GM19395 (cell line): ENCODE data around the gene ZBTB46.
"Not testable (repeated sequence)": the region's sequence is repeated elsewhere in the genome, so short reads cannot be mapped to it uniquely, and the experiment has no call there.

Experiments used
- ATAC-seq: cut with Tn5 transposase; IDR thresholded peaks from one replicate; pipeline ENCODE4 v1.9.1; 2021; ENCODE audit warnings: mild to moderate bottlenecking, moderate library complexity; ENCODE audit not compliant: unreplicated experiment

ZBTB46 gene

DNA sequence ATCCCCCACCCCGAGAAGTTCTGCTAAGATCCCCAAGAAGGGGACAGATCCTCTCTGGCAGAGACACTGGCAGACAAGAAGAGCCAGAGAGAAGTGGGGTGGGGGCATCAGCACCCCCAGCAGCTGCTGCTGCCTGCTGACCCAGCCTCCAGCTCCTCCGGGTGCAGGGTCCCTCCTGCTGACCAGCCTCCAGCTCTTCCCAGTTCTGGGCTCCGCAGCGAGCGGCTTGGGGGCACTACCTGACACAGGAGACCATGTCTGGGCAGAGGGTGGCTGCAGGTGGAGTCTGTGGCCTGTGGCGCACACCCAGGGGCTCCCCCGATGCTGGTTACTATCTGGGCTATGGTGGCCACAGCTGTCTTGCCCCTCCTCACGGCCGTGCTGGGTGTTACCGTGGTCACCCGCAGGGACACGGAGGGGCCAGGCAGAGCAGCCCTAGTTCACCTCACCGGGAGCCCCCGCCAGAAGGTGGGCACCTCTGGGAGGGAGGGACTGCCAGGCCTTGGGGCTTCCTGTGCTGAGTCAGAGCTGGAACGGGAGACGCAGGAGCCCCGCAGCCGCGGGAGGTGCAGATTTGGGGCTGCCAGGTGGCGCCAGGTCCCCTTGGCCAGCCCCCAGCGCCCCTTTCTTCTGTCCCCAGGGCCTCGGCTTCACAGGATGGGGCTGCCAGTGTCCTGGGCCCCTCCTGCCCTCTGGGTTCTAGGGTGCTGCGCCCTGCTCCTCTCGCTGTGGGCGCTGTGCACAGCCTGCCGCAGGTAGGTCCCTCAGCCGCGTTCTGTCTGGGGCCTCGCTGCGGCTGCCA lies 94.0 kb downstream of the ZBTB46 start:
- no peak for ATAC-seq

DNA sequence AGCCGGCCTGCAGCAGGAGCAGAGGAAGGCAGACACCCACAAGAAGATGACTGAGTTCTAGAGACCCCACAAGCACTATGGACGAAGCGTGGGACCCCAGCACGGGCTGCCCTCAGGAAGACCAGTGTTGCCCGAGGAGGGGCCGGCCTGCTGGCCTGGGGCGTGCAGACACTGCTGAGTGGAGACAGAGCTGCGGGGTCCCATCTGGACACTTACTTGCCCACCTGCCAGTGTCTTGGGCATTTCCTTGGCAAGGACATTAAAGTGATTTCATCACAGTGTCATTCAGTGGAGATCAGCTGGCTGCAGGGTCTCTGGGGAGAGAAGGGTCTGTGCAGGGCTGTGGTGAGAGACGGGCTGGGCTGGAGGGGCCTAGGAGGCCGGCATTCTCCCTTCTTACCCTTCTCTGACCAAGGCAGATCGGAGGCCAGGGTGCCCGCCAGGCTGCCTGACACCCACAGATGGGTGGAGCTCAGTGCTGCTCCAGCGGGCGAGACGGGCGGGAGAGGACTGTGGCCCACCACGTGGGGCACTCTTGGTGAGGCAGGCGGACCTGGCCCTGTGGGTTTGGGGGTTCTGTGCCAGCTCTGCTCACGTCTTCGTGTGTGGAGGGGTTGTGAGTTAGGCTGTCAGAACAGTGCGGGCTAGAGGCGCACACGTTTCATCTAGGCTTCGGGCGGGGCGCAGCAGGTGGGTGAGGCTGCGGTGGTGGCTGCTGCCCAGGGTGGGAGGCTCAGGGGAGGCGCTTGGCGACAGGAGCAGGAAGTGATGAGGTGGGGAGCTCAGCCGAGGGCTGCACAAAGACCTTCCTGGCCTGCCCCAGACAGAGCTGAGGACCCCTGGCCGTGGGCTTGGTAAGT lies 95.0 kb downstream of the ZBTB46 start, which contains the start of gene LIME1:
LIME1 (plus strand) TSS at position 806 of the 860 bp plus-strand sequence. CDS start 886 bp downstream, outside the sequence.
- no peak for ATAC-seq

DNA sequence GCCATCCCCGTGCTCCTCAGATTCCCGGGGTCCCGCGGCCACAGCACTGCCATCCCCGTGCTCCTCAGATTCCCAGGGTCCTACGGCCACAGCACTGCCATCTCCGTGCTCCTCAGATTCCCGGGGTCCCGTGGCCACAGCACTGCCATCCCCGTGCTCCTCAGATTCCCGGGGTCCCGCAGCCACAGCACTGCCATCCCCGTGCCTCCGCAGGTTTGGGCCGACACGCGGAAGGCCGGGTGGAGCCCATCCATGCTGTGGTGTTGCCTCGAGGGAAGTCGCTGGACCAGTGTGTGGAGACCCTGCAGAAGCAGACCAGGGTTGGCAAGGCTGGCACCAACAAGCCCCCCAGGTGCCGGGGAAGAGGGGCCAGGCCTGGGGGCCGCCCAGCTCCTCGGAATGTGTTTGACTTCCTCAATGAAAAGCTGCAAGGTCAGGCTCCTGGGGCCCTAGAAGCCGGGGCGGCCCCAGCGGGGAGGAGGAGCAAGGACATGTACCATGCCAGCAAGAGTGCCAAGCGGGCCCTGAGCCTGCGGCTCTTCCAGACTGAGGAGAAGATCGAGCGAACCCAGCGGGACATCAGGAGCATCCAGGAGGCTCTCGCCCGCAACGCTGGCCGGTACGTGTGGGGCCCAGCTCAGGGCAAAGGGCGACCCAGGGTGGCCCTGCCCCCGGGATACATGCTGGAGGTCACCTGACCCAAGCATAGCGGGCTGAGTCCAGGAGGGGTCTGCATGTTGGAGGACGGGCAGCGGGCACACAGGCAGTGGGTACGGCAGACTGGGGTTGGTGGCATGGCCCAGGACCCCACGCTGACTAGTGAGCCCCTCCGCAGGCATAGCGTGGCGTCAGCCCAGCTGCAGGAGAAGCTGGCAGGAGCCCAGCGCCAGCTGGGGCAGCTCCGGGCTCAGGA lies 95.9 kb downstream of the ZBTB46 start:
- ATAC-seq: no peak

DNA sequence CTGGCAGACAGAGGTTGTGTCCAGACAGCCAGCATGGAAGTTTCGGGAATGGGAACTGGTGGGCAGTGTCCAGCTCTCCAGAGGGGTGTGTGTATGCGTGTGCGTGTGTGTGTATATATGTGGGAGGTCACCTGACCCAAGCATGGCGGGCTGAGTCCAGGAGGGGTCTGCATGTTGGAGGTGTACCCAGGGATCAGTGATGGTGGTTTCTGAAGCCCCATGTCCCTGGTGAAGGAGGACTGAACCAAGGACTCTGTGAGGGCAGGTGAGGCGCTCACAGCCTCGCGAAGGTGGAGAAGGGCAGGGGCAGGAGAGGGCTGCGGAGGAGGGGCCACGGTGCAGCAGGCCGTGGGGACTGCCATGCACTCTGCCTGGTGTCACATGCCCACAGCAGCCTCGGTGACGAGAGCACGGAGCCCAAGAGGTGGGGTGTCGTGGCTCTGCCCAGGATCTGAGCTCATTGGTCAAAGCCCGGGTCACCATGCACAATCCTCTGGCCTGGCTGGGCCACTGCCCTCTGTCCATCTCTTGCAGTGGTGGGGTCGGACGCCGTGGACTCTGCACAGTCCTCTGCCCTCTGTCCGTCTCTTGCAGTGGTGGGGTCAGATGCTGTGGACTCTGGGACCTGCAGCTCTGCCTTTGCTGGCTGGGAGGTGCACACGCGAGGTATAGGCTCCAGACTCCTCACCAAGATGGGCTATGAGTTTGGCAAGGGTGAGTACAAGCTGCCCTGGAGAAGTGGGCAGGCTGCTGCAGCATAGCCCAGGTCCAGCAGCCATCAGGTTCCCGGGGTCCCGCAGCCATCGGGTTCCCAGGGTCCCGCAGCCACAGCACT lies 96.7 kb downstream of the ZBTB46 start:
- ATAC-seq: no peak

DNA sequence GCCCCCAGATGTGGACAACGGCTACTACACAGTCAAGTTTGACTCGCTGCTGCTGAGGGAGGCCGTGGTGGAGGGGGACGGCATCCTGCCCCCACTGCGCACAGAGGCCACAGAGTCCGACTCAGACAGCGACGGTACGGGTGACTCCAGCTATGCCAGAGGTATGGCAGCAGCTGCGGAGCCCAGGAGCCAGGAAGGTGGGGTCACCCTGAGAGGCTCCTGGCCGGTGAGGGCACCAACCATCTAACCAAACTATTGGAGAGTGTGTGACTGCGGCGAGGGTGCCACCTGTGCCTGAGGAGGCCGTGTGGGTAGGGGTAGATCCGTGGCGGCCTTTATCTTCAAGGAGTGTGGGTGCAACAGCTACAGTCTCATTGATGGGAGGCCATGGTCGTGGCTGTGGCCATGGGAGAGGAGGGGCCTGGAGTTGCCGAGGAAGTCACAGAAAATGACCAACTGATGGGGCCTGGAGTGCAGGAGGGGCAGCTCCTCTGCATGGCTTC lies 97.4 kb downstream of the ZBTB46 start:
- ATAC-seq: no peak

DNA sequence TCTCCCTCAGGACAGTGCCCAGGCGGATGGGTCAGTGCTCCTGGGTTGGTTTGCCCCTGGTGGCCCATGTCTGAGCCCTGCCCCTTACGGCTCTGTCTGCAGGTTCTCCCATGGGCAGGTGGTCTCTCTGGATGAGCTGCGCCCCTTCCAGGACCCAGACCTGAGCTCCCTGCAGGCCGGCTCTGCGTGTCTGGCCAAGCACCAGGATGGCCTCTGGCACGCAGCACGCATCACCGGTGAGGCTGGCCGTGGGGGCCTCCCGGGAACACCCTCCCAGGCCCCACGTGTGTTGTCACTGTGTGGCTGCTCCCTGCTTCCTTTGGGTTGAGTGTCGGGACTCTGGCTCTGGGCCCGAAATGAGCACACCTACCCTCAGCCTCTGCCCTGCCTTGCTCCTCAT lies 97.9 kb downstream of the ZBTB46 start:
- ATAC-seq: no peak

DNA sequence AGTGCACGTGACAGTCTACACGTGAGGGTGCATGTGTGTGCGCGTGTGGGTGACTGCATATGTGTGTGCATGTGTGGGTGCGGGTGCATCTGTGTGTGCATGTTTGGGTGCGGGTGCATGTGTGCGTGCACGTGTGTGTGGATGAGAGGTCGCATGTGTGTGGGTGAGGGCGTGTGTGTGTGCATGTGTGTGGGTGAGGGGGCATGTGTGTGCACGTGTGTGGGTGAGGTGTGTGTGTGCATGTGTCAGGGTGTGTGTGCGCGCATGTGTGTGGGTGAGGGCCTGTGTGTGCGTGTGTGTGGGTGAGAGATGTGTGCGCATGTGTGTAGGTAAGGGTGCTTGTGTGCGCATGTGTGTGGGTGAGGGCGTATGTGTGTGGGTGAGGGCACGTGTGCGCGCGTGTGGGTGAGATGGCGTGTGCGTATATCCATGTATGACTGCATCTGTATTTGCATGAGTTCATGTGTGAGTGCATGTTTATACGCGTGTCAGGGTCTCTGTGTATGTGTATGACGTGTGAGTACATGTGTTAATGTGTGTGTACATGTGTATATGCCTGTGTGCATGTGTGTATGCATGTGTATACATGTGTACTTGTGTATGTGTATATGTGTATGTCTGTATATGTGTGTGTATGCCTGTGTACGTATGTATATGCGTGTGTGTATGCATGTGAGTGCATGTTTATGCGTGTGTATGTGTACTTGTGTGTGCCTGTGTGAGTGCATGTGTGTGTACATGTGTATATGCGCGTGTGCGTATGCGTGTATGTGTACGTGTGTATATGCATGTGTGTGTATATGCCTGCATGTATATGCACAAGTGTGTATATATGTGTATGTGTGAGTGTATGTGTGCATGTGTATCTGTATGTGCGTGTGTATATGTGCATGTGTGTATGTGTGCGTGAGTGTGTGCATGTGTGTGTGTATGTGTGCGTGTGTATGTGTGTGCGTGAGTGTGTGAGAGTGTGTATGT lies 98.7 kb downstream of the ZBTB46 start:
- no peak for ATAC-seq

DNA sequence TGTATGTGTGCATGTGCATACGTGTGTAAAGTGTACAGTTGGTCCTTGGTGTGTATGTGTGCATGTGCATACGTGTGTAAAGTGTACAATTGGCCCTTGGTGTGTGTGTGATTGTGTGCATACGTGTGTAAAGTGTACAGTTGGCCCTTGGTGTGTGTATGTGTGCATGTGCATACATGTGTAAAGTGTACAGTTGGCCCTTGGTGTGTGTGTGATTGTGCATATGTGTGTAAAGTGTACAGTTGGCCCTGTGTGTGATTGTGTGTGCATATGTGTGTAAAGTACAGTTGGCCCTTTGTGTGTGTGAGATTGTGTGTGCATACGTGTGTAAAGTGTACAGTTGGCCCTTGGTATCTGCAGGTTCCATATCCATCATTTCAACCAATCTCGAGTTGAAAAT lies 99.7 kb downstream of the ZBTB46 start:
- no peak for ATAC-seq

DNA sequence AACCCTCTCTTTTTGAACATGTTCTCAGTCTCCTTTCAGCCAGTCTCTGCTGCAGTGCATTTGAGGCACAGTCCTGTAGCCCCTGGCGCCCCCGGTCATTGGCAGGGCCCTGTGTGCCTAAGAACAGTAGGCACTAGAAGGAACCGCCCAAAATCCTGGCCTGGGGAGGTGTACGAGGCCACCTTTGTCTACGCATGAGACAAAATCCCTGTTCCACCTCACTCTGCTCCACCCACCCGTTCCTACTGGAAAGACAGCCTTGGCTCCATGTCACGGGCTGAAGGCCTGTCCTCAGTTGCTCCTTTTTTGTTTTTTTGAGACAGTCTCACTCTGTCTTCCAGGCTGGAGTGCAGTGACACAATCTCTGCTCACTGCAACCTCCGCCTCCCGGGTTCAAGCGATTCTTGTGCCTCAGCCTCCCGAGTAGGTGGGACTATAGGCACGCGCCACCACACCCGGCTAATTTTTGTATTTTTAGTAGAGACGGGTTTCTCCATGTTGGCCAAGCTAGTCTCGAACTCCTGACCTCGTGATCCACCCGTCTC lies 100.8 kb downstream of the ZBTB46 start:
- ATAC-seq: not testable (repeated sequence)

DNA sequence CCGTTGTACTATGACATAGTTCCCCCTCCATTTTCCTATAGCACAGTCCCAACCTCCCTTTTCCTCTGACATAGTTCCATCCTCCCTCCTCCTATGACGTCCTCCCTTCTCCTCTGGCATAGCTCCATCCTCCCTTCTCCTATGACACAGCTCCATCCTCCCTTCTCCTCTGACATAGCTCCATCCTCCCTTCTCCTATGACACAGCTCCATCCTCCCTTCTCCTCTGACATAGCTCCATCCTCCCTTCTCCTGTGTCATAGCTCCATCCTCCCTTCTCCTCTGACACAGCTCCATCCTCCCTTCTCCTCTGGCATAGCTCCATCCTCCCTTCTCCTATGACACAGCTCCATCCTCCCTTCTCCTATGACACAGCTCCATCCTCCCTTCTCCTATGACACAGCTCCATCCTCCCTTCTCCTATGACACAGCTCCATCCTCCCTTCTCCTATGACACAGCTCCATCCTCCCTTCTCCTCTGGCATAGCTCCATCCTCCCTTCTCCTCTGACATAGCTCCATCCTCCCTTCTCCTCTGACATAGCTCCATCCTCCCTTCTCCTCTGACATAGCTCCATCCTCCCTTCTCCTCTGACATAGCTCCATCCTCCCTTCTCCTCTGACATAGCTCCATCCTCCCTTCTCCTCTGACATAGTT lies 108.0 kb downstream of the ZBTB46 start:
- ATAC-seq: not testable (repeated sequence)

DNA sequence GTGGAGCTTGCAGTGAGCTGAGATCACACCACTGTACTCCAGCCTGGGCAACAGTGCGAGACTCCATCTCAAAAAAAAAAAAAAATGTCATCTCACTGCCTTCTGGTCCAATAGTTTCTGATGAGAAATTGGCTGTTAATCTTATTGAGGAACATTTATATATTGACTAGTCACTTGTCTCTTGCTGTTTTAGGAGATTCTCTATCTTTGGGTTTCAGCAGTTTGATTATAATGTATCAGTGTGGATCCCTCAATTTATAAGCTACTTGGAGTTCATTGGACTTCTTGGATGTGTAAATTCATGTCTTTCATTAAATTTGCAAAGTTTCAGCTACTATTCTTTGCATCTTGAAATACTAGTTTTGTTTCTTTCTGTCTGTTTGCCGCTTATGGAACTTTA lies 112.1 kb downstream of the ZBTB46 start:
- ATAC-seq: no peak

DNA sequence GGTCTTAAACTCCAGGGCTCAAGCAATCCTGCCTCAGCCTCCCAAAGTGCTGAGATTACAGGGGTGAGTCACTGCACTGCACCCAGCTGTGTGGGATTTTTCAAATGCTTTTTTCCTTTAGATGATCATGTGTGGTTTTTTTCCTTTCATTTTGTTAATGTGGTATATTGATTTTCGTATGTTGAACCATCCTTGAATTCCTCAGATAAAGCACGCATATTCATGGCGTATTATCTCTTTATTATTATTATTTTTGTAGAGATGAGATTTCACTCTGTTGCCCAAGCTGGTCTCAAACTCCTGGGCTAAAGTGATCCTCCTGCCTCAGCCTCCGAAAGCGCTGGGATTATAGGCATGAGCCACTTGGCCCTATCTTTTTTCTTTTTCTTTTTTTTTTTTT lies 116.2 kb downstream of the ZBTB46 start:
- no peak for ATAC-seq

DNA sequence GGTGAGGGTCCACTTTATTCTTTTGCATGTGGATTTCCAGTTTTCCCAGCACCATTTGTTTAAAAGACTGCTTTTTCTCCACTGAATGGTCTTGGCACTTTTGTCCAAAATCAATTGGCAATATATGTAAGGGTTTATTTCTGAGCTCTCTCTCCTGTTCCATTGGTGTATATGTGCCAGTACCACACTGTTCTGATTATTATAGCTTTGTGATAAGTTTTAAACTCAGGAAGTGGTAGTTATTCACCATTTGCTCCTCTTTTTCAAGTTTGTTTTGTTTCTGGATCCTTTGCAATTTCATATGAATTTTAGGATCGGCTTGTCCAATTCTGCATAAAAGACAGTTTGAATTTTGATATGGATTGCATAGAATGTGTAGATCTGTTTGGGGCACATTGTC lies 118.9 kb downstream of the ZBTB46 start:
- no peak for ATAC-seq

DNA sequence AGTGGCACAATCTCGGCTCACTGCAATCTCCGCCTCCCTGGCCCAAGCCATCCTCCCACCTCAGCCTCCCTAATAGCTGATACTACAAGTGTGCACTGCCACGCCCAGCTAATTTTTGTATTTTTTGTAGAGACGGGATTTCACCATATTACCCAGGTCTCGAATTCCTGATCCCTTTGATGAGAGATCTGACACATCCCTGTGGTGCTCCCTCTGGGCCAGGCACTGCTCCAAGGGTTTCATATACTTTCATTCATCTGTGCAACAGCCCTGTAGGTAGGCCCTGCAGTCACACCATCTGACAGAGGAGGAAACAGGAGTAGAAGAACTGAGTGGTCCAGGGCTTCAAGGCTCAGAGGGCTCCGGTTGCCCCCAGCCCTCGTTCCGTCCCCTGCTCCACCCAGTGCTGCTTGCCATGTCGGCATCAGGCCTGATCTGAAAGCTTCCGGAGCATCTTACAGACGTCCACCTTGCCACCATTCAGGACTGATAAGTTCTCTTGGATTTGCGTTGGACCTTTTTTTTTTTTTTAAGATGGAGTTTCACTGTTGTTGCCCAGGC lies 119.9 kb downstream of the ZBTB46 start:
- ATAC-seq: no peak

DNA sequence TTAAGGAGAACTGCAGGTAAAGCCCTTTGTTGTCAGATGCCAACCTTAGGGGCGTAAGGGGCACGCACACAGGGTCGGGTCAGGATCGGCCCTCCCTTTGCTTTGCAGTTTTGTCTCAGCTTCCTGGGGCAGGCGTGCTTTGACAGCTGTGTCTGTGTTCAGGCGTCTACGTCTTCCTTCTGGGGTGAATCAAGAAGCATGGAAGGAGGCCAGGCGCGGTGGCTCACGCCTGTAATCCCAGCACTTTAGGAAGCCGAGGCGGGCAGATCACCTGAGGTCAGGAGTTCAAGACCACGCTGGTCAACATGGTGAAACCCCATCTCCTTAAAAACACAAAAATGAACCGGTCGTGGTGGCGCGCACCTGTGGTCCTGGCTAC lies 121.9 kb downstream of the ZBTB46 start:
- no peak for ATAC-seq

DNA sequence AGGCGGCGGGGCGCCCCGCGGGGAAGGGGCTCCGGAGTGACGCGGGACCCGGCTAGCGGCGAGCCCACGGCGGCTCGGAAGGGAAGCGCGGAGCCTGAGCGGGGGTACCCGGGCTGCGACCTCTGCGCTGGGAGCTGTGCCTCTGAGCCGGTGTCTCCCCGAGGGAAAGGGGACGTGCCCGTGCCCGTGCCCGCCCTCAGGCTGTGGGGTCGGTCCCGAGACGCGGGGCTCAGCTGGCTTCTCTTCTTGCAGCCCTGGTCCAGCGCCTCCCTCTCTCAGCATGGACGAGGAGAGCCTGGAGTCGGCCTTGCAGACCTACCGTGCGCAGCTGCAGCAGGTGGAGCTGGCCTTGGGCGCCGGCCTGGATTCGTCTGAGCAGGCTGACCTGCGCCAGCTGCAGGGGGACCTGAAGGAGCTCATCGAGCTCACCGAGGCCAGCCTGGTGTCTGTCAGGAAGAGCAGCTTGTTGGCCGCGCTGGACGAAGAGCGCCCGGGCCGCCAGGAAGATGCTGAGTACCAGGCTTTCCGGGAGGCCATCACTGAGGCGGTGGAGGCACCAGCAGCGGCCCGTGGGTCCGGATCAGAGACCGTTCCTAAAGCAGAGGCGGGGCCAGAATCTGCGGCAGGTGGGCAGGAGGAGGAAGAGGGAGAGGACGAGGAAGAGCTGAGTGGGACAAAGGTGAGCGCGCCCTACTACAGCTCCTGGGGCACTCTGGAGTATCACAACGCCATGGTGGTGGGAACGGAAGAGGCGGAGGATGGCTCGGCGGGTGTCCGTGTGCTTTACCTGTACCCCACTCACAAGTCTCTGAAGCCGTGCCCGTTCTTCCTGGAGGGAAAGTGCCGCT lies 122.5 kb downstream of the ZBTB46 start:
- ATAC-seq: peak; percentile 8
